GM12878 (cell line): ENCODE measurements around the gene DKK1. TPM values are rescaled to one million over a fixed set of nuclear protein-coding genes. Genes with fewer than 3 reads are reported as not detected.

Source experiments
- ATAC-seq: fragments of 200-7000 bp; cut with Tn5 transposase; 3 replicates; pipeline ENCODE4 v1.9.1; 2020; ENCODE audit warnings: mild to moderate bottlenecking, moderate library complexity
- BruUV-seq: library from RNA; stranded (reverse); fragments of 400-500 nt; replicated peaks from 2 replicates; lab custom pipeline; 2021; lab: Mats Ljungman, UMichigan
- CTCF ChIA-PET: fragments of 300-600 bp; sonication (Branson Sonifier 250); formaldehyde crosslinking; extraction: SDS; loops from one replicate; lab custom pipeline; 2021; ENCODE audit warnings: inconsistent platforms; lab: Yijun Ruan, JAX
- POLR2A ChIA-PET: fragments of 350-600 bp; formaldehyde crosslinking; extraction: SDS; loops from one replicate; lab custom pipeline; 2021; ENCODE audit warnings: inconsistent platforms; lab: Charles Lee
- RAD21 ChIA-PET: fragments of 300-600 bp; sonication (Branson Sonifier 250); formaldehyde crosslinking; loops from one replicate; lab custom pipeline; 2023; ENCODE audit warnings: antibody characterized with exemption; ENCODE audit not compliant: unreplicated experiment; lab: Charles Lee
- SMC1A ChIA-PET: fragments of 300-600 bp; sonication (Branson Sonifier 250); formaldehyde crosslinking; loops from one replicate; lab custom pipeline; 2023; ENCODE audit not compliant: unreplicated experiment, uncharacterized antibody; lab: Charles Lee
- DNase-seq: peaks from one replicate; pipeline ENCODE4 v3.0.0-alpha.2; 2011; ENCODE audit warnings: low read depth, low spot score
- FAIRE-seq: peaks from 3 replicates; lab custom pipeline; 2011; peaks lifted over from hg19 to GRCh38; lab: Jason Lieb, UNC
- H2AFZ ChIP-seq: 2 replicates; pipeline ENCODE4 v1.6.0; 2011; ENCODE audit warnings: low read depth, low read length, control low read depth; ENCODE audit not compliant: control insufficient read depth
- H3K27ac ChIP-seq: 2 replicates; pipeline ENCODE4 v1.5.1; 2011; ENCODE audit warnings: control low read depth; ENCODE audit not compliant: control insufficient read depth, insufficient read depth
- H3K27me3 ChIP-seq, 2 experiments: replicated peaks in 1 of 2; 2 replicates each; pipeline versions ENCODE4 v1.6.0 to v1.6.1; 2011; ENCODE audit warnings: low read length in 1 of 2; ENCODE audit not compliant: control insufficient read depth in 2 of 2, insufficient read depth in 2 of 2
- H3K36me3 ChIP-seq, 2 experiments: 2 replicates each; pipeline ENCODE4 v1.5.1; 2011; ENCODE audit warnings: low read length in 1 of 2; ENCODE audit not compliant: control insufficient read depth in 2 of 2, insufficient read depth in 2 of 2
- H3K4me1 ChIP-seq: 2 replicates; pipeline ENCODE4 v1.6.1; 2011; ENCODE audit warnings: mild to moderate bottlenecking, low read length, moderate library complexity, mixed read lengths; ENCODE audit not compliant: control insufficient read depth, insufficient read depth
- H3K4me2 ChIP-seq: 2 replicates; pipeline ENCODE4 v1.6.0; 2011; ENCODE audit warnings: control low read depth; ENCODE audit not compliant: control insufficient read depth, insufficient read depth
- H3K4me3 ChIP-seq: fragments of 200-600 bp; sonication (generic); 2 replicates; pipeline ENCODE4 v1.5.1; 2016
- H3K79me2 ChIP-seq: 2 replicates; pipeline ENCODE4 v1.6.0; 2011; ENCODE audit warnings: low read length; ENCODE audit not compliant: control insufficient read depth, insufficient read depth
- H3K9ac ChIP-seq: 2 replicates; pipeline ENCODE4 v1.8.0; 2011; ENCODE audit warnings: low read length, control low read depth, mixed read lengths; ENCODE audit not compliant: control insufficient read depth, insufficient read depth
- H3K9me3 ChIP-seq: replicated peaks from 3 replicates; pipeline ENCODE4 v1.5.1; 2011; ENCODE audit warnings: mild to moderate bottlenecking, low read length; ENCODE audit not compliant: control insufficient read depth, insufficient read depth
- H4K20me1 ChIP-seq: 2 replicates; pipeline ENCODE4 v1.6.0; 2011; ENCODE audit not compliant: control insufficient read depth, insufficient read depth
- BACH1 ChIP-seq: fragments of 450-650 bp; IDR thresholded peaks from 2 replicates; pipeline ENCODE4 v1.6.1; 2017; ENCODE audit warnings: mild to moderate bottlenecking, borderline replicate concordance
- BRCA1 ChIP-seq: IDR thresholded peaks from 2 replicates; pipeline ENCODE4 v1.6.1; 2011; ENCODE audit warnings: low read depth, low read length, improper control_type of control experiment
- CBX3 ChIP-seq: fragments of 200-600 bp; sonication (generic); IDR thresholded peaks from 2 replicates; pipeline ENCODE4 v1.6.1; 2016; ENCODE audit warnings: low read depth, borderline replicate concordance
- CHD2 ChIP-seq: IDR thresholded peaks from 2 replicates; pipeline ENCODE4 v1.6.1; 2011; ENCODE audit warnings: low read depth, low read length, improper control_type of control experiment, borderline replicate concordance
- CHD4 ChIP-seq: fragments of 200-600 bp; sonication (generic); IDR thresholded peaks from 2 replicates; pipeline ENCODE4 v1.6.1; 2016; ENCODE audit warnings: mild to moderate bottlenecking
- E2F4 ChIP-seq: IDR thresholded peaks from 2 replicates; pipeline ENCODE4 v1.6.1; 2012; ENCODE audit warnings: low read depth, low read length, improper control_type of control experiment
- FOS ChIP-seq: IDR thresholded peaks from 3 replicates; pipeline ENCODE4 v1.6.1; 2011; ENCODE audit warnings: borderline replicate concordance; ENCODE audit not compliant: insufficient read length; ENCODE audit errors: extremely low read depth
- HDAC6 ChIP-seq: fragments of 200-600 bp; sonication (generic); IDR thresholded peaks from one replicate; pipeline ENCODE4 v1.8.0; 2017; ENCODE audit warnings: antibody characterized with exemption; ENCODE audit not compliant: unreplicated experiment
- MEF2A ChIP-seq: IDR thresholded peaks from 2 replicates; pipeline ENCODE4 v1.6.1; 2011; ENCODE audit warnings: low read depth, mild to moderate bottlenecking, low read length, moderate library complexity; ENCODE audit not compliant: insufficient read depth
- NFYB ChIP-seq: IDR thresholded peaks from 2 replicates; pipeline ENCODE4 v1.6.1; 2011; ENCODE audit warnings: low read depth, mild to moderate bottlenecking, low read length, improper control_type of control experiment, moderate library complexity; ENCODE audit not compliant: insufficient read depth
- NRF1 ChIP-seq: conservative IDR thresholded peaks from 2 replicates; pipeline ENCODE4 v1.6.1; 2011; ENCODE audit warnings: mild to moderate bottlenecking, low read depth, low read length, improper control_type of control experiment
- PAX8 ChIP-seq: fragments of 450-650 bp; IDR thresholded peaks from 2 replicates; pipeline ENCODE4 v1.6.1; 2017; ENCODE audit warnings: mild to moderate bottlenecking, moderate library complexity
- SIX5 ChIP-seq: IDR thresholded peaks from 2 replicates; pipeline ENCODE4 v1.6.1; 2011; ENCODE audit warnings: mild to moderate bottlenecking, low read depth, low read length, moderate library complexity; ENCODE audit not compliant: severe bottlenecking
- SPI1 ChIP-seq: IDR thresholded peaks from 2 replicates; pipeline ENCODE4 v1.6.1; 2011; ENCODE audit warnings: low read depth, mild to moderate bottlenecking, low read length, moderate library complexity, borderline replicate concordance; ENCODE audit not compliant: insufficient read depth
- TCF12 ChIP-seq: IDR thresholded peaks from 2 replicates; pipeline ENCODE4 v1.6.1; 2011; ENCODE audit warnings: low read depth, mild to moderate bottlenecking, low read length
- USF2 ChIP-seq: IDR thresholded peaks from 2 replicates; pipeline ENCODE4 v1.6.1; 2011; ENCODE audit warnings: low read depth, low read length, improper control_type of control experiment, borderline replicate concordance
- ZBTB4 ChIP-seq: fragments of 450-650 bp; formaldehyde crosslinking; IDR thresholded peaks from 2 replicates; pipeline ENCODE4 v1.4.0; 2022; ENCODE audit warnings: mild to moderate bottlenecking, moderate library complexity
- ZNF24 ChIP-seq: fragments of 450-650 bp; IDR thresholded peaks from 2 replicates; pipeline ENCODE4 v1.6.1; 2017; ENCODE audit warnings: antibody characterized with exemption, mild to moderate bottlenecking
- WGBS: methylation state at CpG from one replicate; pipeline ENCODE4 v1.1.6; 2016; ENCODE audit warnings: low lambda C conversion rate; ENCODE audit not compliant: insufficient replicate concordance, insufficient coverage; ENCODE audit errors: missing lambda C conversion rate; 5-methylcytosine and 5-hydroxymethylcytosine counted together
- in situ Hi-C: fragments of 300-500 bp; cut with MboI; formaldehyde crosslinking; loops from 9 replicates; pipeline ENCODE4 v1.14.3; 2018; ENCODE audit warnings: mixed read lengths
- intact Hi-C: fragments of 100-400 bp; cut with micrococcal nuclease; formaldehyde crosslinking; loops from one replicate; pipeline ENCODE4 v1.14.2; 2022; ENCODE audit not compliant: unreplicated experiment
- polyA plus RNA-seq, 11 experiments: library from polyadenylated mRNA; depleted of rRNA in 4 of 11; unstranded in 6 of 11; stranded (reverse) in 5 of 11; fragments of >200 nt; fragmentation: Nextera tagmentation in 4 of 11; fragmentation: Illumina TruSeq in 1 of 11; extraction: Ambion mirVana in 4 of 11; extraction: Trizol in 1 of 11; gene quantifications; 1 replicate in 1 of 11; 2 replicates in 10 of 11; pipeline versions ENCODE4 v1.2.1 to v1.2.3, GENCODE V29; 2011 to 2016; ENCODE audit warnings: inconsistent platforms in 2 of 11, missing spikeins in 2 of 11, low read depth in 1 of 11
- total RNA-seq, 4 experiments: library from RNA; depleted of rRNA in 3 of 4; stranded (reverse); fragments of >200 nt in 3 of 4; fragmentation: Illumina TruSeq in 1 of 4; extraction: Trizol in 1 of 4; gene quantifications; 2 replicates each; pipeline versions ENCODE4 v1.2.1 to v1.2.3, GENCODE V29; 2013 to 2021

The DKK1 gene
- total and polyA plus RNA-seq, 10 of the 15 experiments (the other 5 are each of a cell fraction or from before 2014, with no cell fraction given) = 0.12 to 0.77 (median 0.33) TPM; not detected in 7

GRCh38 chr10:52284416-52285013 is 29.6 kb upstream of the DKK1 start (continued):
- no peak for TF ChIP-seq E2F4
- no peak for TF ChIP-seq HDAC6

GRCh38 chr10:52287866-52288265 is 26.2 kb upstream of the DKK1 start:
- ATAC-seq (no peak), FAIRE-seq (no peak), DNase-seq (no peak)
- Histone ChIP-seq H3K79me2 (no peaks in the 10 kb centered on the region), H3K9me3 (no peaks in the 10 kb centered on the region), H3K27me3 (no peaks in the 10 kb centered on the region), H3K27ac (no peak overlapping the region), H2AFZ (no peak overlapping the region), H3K4me2 (no peak overlapping the region), H3K4me3 (no peak overlapping the region), H4K20me1 (no peaks in the 10 kb centered on the region), H3K9ac (no peak overlapping the region), H3K4me1 (no peaks in the 10 kb centered on the region), H3K36me3 (no peaks in the 10 kb centered on the region)
- RAD21 ChIA-PET = no interaction called here
- TF ChIP-seq NFYB = no peak
- TF ChIP-seq FOS = no peak
- TF ChIP-seq CHD4 = no peak
- TF ChIP-seq NRF1 = no peak
- TF ChIP-seq BRCA1 = no peak
- no peak for TF ChIP-seq ZBTB4 (CRISPR knock-in tag)
- TF ChIP-seq USF2 = no peak
- TF ChIP-seq PAX8 = no peak
- no peak for TF ChIP-seq ZNF24
- no peak for TF ChIP-seq CHD2
- no peak for TF ChIP-seq TCF12
- TF ChIP-seq CBX3 = no peak
- no peak for TF ChIP-seq SIX5
- no peak for TF ChIP-seq MEF2A
- no peak for TF ChIP-seq BACH1
- no peak for TF ChIP-seq SPI1
- POLR2A ChIA-PET = no interaction called here
- SMC1A ChIA-PET = no interaction called here
- intact Hi-C loops (no loop called here), in situ Hi-C loops (no loop called here)
- 14% methylated on average over 1 of the region's 1 CpG for WGBS
- no TSS peak for BruUV-seq
- CTCF ChIA-PET = no interaction called here
